HG03095 (cell line): ENCODE data around the gene ERC2.

ENCODE experiments used
- ATAC-seq: cut with Tn5 transposase; IDR thresholded peaks from one replicate; pipeline ENCODE4 v1.9.1; 2021; ENCODE audit warnings: moderate library complexity; ENCODE audit not compliant: unreplicated experiment

ERC2 gene

GRCh38 chr3:55812394-55813013 is 655.8 kb downstream of the ERC2 start:
- no peak for ATAC-seq

GRCh38 chr3:55807210-55807609 is 661.1 kb downstream of the ERC2 start:
- no peak for ATAC-seq

- ATAC-seq: no peak
Observed at GRCh38 chr3:55805169-55805568, 663.1 kb downstream of the ERC2 start.

- no peak for ATAC-seq
Observed at GRCh38 chr3:55804170-55805095, 663.8 kb downstream of the ERC2 start.

- no peak for ATAC-seq
Observed at GRCh38 chr3:55802816-55803215, 665.5 kb downstream of the ERC2 start.

- no peak for ATAC-seq
Observed at GRCh38 chr3:55801676-55802075, 666.6 kb downstream of the ERC2 start.

GRCh38 chr3:55801068-55801467 is 667.2 kb downstream of the ERC2 start:
- no peak for ATAC-seq

- no peak for ATAC-seq
Observed at GRCh38 chr3:55797775-55798174, 670.5 kb downstream of the ERC2 start.

GRCh38 chr3:55797084-55797483 is 671.2 kb downstream of the ERC2 start:
- no peak for ATAC-seq

- no peak for ATAC-seq
Observed at GRCh38 chr3:55796533-55796932, 671.7 kb downstream of the ERC2 start.

GRCh38 chr3:55795746-55796145 is 672.5 kb downstream of the ERC2 start:
- ATAC-seq: no peak

GRCh38 chr3:55795296-55795695 is 673.0 kb downstream of the ERC2 start:
- no peak for ATAC-seq

- ATAC-seq: no peak
Observed at GRCh38 chr3:55792742-55793141, 675.5 kb downstream of the ERC2 start.

- no peak for ATAC-seq
Observed at GRCh38 chr3:55792009-55792408, 676.3 kb downstream of the ERC2 start.

GRCh38 chr3:55790596-55791350 is 677.5 kb downstream of the ERC2 start:
- no peak for ATAC-seq

GRCh38 chr3:55789516-55789915 is 678.8 kb downstream of the ERC2 start:
- no peak for ATAC-seq

GRCh38 chr3:55782807-55783206 is 685.5 kb downstream of the ERC2 start:
- no peak for ATAC-seq

GRCh38 chr3:55782351-55782750 is 685.9 kb downstream of the ERC2 start:
- no peak for ATAC-seq

- no peak for ATAC-seq
Observed at GRCh38 chr3:55780913-55781312, 687.4 kb downstream of the ERC2 start.

GRCh38 chr3:55779543-55779942 is 688.7 kb downstream of the ERC2 start:
- no peak for ATAC-seq

GRCh38 chr3:55775366-55776154 is 692.7 kb downstream of the ERC2 start:
- ATAC-seq: no peak
